Frontal cortex (tissue), 1 donor: ENCODE results near the gene USP17L18. TPM values are rescaled to one million over a fixed set of nuclear protein-coding genes. Genes with fewer than 3 reads are reported as not detected.

Experiments
- total RNA-seq: library from RNA; depleted of rRNA; stranded (reverse); fragments of >200 nt; gene quantifications from one replicate; pipeline ENCODE4 v1.2.3, GENCODE V29; 2014

The USP17L18 gene
- total RNA-seq, 1 donor from 2014 or later = not detected

Other genes starting within 250 kb of the USP17L18 start
- gene FAM90A26, start 78.2 kb upstream of the USP17L18 start, total RNA-seq = not detected
- not detected for gene USP17L10, start 38.0 kb upstream of the USP17L18 start, total RNA-seq
- not detected for gene USP17L11, start 33.2 kb upstream of the USP17L18 start, total RNA-seq
- gene USP17L12, start 28.5 kb upstream of the USP17L18 start, total RNA-seq = not detected
- gene USP17L13, start 23.7 kb upstream of the USP17L18 start, total RNA-seq = not detected
- not detected for gene USP17L15, start 14.2 kb upstream of the USP17L18 start, total RNA-seq
- not detected for gene USP17L17, start 4.8 kb upstream of the USP17L18 start, total RNA-seq
- gene USP17L19, start 4.7 kb downstream of the USP17L18 start, total RNA-seq = not detected
- not detected for gene USP17L20, start 9.5 kb downstream of the USP17L18 start, total RNA-seq
- not detected for gene USP17L21, start 14.2 kb downstream of the USP17L18 start, total RNA-seq
- gene USP17L22, start 19.0 kb downstream of the USP17L18 start, total RNA-seq = not detected
- not detected for gene USP17L24, start 76.5 kb downstream of the USP17L18 start, total RNA-seq
- gene USP17L25, start 81.3 kb downstream of the USP17L18 start, total RNA-seq = not detected
- gene USP17L26, start 86.0 kb downstream of the USP17L18 start, total RNA-seq = not detected
- not detected for gene USP17L5, start 90.8 kb downstream of the USP17L18 start, total RNA-seq
- gene USP17L27, start 95.5 kb downstream of the USP17L18 start, total RNA-seq = not detected
- gene USP17L28, start 100.3 kb downstream of the USP17L18 start, total RNA-seq = not detected
- gene USP17L29, start 105.0 kb downstream of the USP17L18 start, total RNA-seq = not detected
- not detected for gene USP17L30, start 114.5 kb downstream of the USP17L18 start, total RNA-seq
- gene DEFB131A, start 195.8 kb downstream of the USP17L18 start, total RNA-seq = not detected